ENCODE results near the gene MGAT5.

GRCh38 chr2:134327367-134327766 is 73.5 kb downstream of the MGAT5 start:
- TF ChIP-seq CTCF (IDR thresholded peaks at IDR 0.05) (no peak), POLR2A (IDR thresholded peaks at IDR 0.05) (no peak)

Data from uterus (tissue), 2 donors.